ENCODE measurements around the gene CHURC1.

DNA sequence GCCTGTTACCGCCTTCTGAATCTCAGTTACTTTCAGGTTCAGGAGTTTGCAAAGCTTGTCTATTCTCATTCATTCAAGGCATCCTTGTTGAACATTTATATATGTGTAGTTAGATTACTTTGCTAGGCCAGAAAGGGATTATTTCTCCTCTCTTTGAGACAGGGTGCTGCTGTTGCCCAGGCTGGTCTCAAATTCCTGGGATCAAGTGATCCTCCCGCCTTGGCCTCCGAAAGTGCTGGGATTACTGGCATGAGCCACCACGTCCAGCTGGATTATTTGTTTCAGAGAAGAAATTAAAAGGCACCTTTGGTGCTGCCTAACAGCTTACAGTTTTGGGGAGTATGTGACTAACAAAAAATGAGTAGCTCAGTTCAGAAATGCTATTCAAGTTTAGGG, 772 bp downstream of the CHURC1 start:
- TF ChIP-seq, protein P1, sequence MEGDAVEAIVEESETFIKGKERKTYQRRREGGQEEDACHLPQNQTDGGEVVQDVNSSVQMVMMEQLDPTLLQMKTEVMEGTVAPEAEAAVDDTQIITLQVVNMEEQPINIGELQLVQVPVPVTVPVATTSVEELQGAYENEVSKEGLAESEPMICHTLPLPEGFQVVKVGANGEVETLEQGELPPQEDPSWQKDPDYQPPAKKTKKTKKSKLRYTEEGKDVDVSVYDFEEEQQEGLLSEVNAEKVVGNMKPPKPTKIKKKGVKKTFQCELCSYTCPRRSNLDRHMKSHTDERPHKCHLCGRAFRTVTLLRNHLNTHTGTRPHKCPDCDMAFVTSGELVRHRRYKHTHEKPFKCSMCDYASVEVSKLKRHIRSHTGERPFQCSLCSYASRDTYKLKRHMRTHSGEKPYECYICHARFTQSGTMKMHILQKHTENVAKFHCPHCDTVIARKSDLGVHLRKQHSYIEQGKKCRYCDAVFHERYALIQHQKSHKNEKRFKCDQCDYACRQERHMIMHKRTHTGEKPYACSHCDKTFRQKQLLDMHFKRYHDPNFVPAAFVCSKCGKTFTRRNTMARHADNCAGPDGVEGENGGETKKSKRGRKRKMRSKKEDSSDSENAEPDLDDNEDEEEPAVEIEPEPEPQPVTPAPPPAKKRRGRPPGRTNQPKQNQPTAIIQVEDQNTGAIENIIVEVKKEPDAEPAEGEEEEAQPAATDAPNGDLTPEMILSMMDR (IDR thresholded peaks at IDR 0.05): no peak
- no peak for TF ChIP-seq EZH2 (IDR thresholded peaks at IDR 0.05; ENCODE audit: borderline replicate concordance, insufficient read depth, low read depth, low read length, poor library complexity, severe bottlenecking)

Measured in B cell (primary cell).